Transverse colon (tissue), 3 donors: ENCODE measurements around the gene DENND11.
"Not testable (repeated sequence)": the region's sequence is repeated elsewhere in the genome, so short reads cannot be mapped to it uniquely, and the experiment has no call there.

Source experiments
- CTCF ChIP-seq, 5 experiments: fragments of 200-600 bp in 3 of 5; fragments of 450-650 bp in 2 of 5; sonication (generic) in 3 of 5; IDR thresholded peaks; 1 replicate in 2 of 5; 2 replicates in 3 of 5; pipeline ENCODE4 v1.5.1; 2016 to 2017; ENCODE audit warnings: antibody characterized with exemption in 5 of 5, inconsistent platforms in 3 of 5, mild to moderate bottlenecking in 2 of 5, moderate library complexity in 1 of 5
- EP300 ChIP-seq: sonication (generic); formaldehyde crosslinking; IDR thresholded peaks from one replicate; pipeline ENCODE4 v1.6.1; 2017; ENCODE audit warnings: antibody characterized with exemption, low read depth
- POLR2A ChIP-seq: fragments of 450-650 bp; IDR thresholded peaks from one replicate; pipeline ENCODE4 v1.6.1; 2016; ENCODE audit warnings: antibody characterized with exemption, mild to moderate bottlenecking, moderate library complexity

- not testable (repeated sequence) for TF ChIP-seq CTCF (IDR thresholded peaks at IDR 0.05); EP300; POLR2A
Observed at GRCh38 chr7:141689072-141689825, 12.7 kb downstream of the DENND11 start.
